Amniotic stem cell (primary cell): ENCODE measurements around the gene CENPH.
"Not testable (repeated sequence)": the region's sequence is repeated elsewhere in the genome, so short reads cannot be mapped to it uniquely, and the experiment has no call there.

Experiments used
- DNase-seq: peaks from one replicate; lab custom pipeline; 2025; lab: John Stamatoyannopoulos, UW

Gene CENPH

GRCh38 chr5:69252437-69252836, 63.1 kb downstream of the CENPH start:
- DNase-seq = no peak

GRCh38 chr5:69255940-69256339, 66.6 kb downstream of the CENPH start:
- DNase-seq = not testable (repeated sequence)

DNA sequence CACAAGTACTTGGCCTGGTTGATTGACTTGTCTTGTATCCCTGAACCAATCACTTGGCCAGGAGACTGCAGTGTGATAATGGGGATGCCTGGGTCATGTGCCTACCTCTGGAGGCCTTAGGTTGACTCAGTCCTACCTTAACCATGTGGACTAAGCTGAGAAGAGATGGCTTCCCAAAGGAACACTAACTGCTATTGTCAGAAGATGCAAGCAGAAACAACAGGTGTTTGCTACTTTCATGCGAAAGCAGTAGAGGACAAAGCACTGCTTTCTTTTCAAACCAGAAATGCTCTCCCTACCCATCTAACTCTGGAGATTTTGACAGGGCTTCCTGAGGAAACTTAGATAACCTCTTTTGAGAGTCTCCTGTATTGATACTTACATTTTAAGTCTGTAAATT, 68.2 kb downstream of the CENPH start:
- DNase-seq = no peak
